Endothelial cell of umbilical vein (primary cell): Measurements from ENCODE around the gene STMN1. TPM values are rescaled to one million over a fixed set of nuclear protein-coding genes. Genes with fewer than 3 reads are reported as not detected.

Source experiments
- BruUV-seq: library from RNA; stranded (reverse); fragments of 400-500 nt; replicated peaks from 2 replicates; lab custom pipeline; 2021; lab: Mats Ljungman, UMichigan
- CTCF ChIA-PET: fragments of 300-600, 350-600 bp; sonication (Branson Sonifier 250); formaldehyde crosslinking; loops from one replicate; lab custom pipeline; 2021; ENCODE audit warnings: antibody characterized with exemption, inconsistent platforms; lab: Charles Lee
- POLR2A ChIA-PET: fragments of 300-600, 350-600 bp; sonication (Branson Sonifier 250); formaldehyde crosslinking; loops from one replicate; lab custom pipeline; 2021; ENCODE audit warnings: antibody characterized with exemption, inconsistent platforms; lab: Charles Lee
- DNase-seq: peaks from one replicate; pipeline ENCODE4 v3.0.0-alpha.2; 2011; ENCODE audit warnings: low read depth, low spot score
- FAIRE-seq: peaks from 2 replicates; lab custom pipeline; 2011; peaks lifted over from hg19 to GRCh38; lab: Jason Lieb, UNC
- H2AFZ ChIP-seq: 2 replicates; pipeline ENCODE4 v1.6.0; 2012; ENCODE audit warnings: low read depth, low read length, control low read depth, inconsistent platforms
- H3K27ac ChIP-seq: 2 replicates; pipeline ENCODE4 v1.5.1; 2011; ENCODE audit warnings: low read depth, mild to moderate bottlenecking, control low read depth, low read length, moderate library complexity; ENCODE audit not compliant: insufficient read depth
- H3K27me3 ChIP-seq, 2 experiments: 2 replicates each; pipeline versions ENCODE4 v1.6.0 to v1.6.1; 2011; ENCODE audit warnings: low read length in 2 of 2, mixed read lengths in 1 of 2; ENCODE audit not compliant: control insufficient read depth in 2 of 2, insufficient read depth in 2 of 2
- H3K36me3 ChIP-seq, 2 experiments: 2 replicates in 1 of 2; 3 replicates in 1 of 2; pipeline ENCODE4 v1.5.1; 2011; ENCODE audit warnings: low read length in 2 of 2, mild to moderate bottlenecking in 1 of 2, moderate library complexity in 1 of 2; ENCODE audit not compliant: control insufficient read depth in 2 of 2, insufficient read depth in 2 of 2; ENCODE audit errors: extremely low read depth in 1 of 2
- H3K4me1 ChIP-seq: 3 replicates; pipeline ENCODE4 v1.5.1; 2011; ENCODE audit warnings: mild to moderate bottlenecking, low read length; ENCODE audit not compliant: control insufficient read depth, insufficient read depth; ENCODE audit errors: extremely low read depth
- H3K4me2 ChIP-seq: 2 replicates; pipeline ENCODE4 v1.6.1; 2011; ENCODE audit warnings: low read length, control low read depth, mixed read lengths; ENCODE audit not compliant: insufficient read depth
- H3K4me3 ChIP-seq, 3 experiments: fragments of 200-600 bp in 1 of 3; sonication (generic), shearing (Covaris generic) in 1 of 3; replicated peaks in 1 of 3; 2 replicates each; pipeline ENCODE4 v1.5.1; 2011 to 2016; ENCODE audit warnings: control low read depth in 3 of 3, low read length in 3 of 3, mild to moderate bottlenecking in 2 of 3, inconsistent platforms in 1 of 3, low read depth in 1 of 3, moderate library complexity in 1 of 3; ENCODE audit not compliant: insufficient read depth in 1 of 3
- H3K79me2 ChIP-seq: 2 replicates; pipeline ENCODE4 v1.6.0; 2012; ENCODE audit warnings: low read length, inconsistent platforms; ENCODE audit not compliant: control insufficient read depth, insufficient read depth
- H3K9ac ChIP-seq: replicated peaks from 2 replicates; pipeline ENCODE3; 2011; ENCODE audit warnings: low read length, control low read depth; ENCODE audit not compliant: insufficient read depth; ENCODE audit errors: extremely low read depth
- H3K9me1 ChIP-seq: replicated peaks from 3 replicates; pipeline ENCODE4 v1.6.0; 2011; ENCODE audit warnings: mild to moderate bottlenecking, low read length; ENCODE audit not compliant: control insufficient read depth, insufficient read depth; ENCODE audit errors: extremely low read depth
- H3K9me3 ChIP-seq: replicated peaks from 2 replicates; pipeline ENCODE4 v1.5.1; 2012; ENCODE audit warnings: low read length, inconsistent platforms; ENCODE audit not compliant: control insufficient read depth, insufficient read depth
- H4K20me1 ChIP-seq: replicated peaks from 2 replicates; pipeline ENCODE3; 2011; ENCODE audit warnings: mild to moderate bottlenecking, low read length; ENCODE audit not compliant: control insufficient read depth, insufficient read depth; ENCODE audit errors: extremely low read depth
- CTCF ChIP-seq, 2 donors: IDR thresholded peaks; 1 replicate in 1 of 2; 2 replicates in 1 of 2; pipeline ENCODE4 v1.5.1; 2011; ENCODE audit warnings: low read length in 2 of 2, mild to moderate bottlenecking in 2 of 2, moderate library complexity in 2 of 2, control low read depth in 1 of 2, inconsistent platforms in 1 of 2, low read depth in 1 of 2; ENCODE audit not compliant: insufficient read depth in 1 of 2; ENCODE audit errors: extremely low read depth in 1 of 2
- EZH2 ChIP-seq: IDR thresholded peaks from 2 replicates; pipeline ENCODE4 v1.6.1; 2012; ENCODE audit warnings: borderline replicate concordance, low read depth, mild to moderate bottlenecking, moderate library complexity, low read length, inconsistent platforms; ENCODE audit not compliant: severe bottlenecking
- FOS ChIP-seq: IDR thresholded peaks from 2 replicates; pipeline ENCODE4 v1.6.1; 2011; ENCODE audit warnings: mild to moderate bottlenecking, low read length, moderate library complexity, borderline replicate concordance; ENCODE audit not compliant: insufficient read depth
- GATA2 ChIP-seq: IDR thresholded peaks from 2 replicates; pipeline ENCODE4 v1.7.0; 2011; ENCODE audit warnings: low read depth, mild to moderate bottlenecking, moderate library complexity, mixed read lengths, low read length; ENCODE audit not compliant: insufficient read length, insufficient read depth
- JUN ChIP-seq: IDR thresholded peaks from 2 replicates; pipeline ENCODE4 v1.6.1; 2011; ENCODE audit warnings: borderline replicate concordance, low read depth; ENCODE audit not compliant: insufficient read length, insufficient read depth
- MAX ChIP-seq: IDR thresholded peaks from 2 replicates; pipeline ENCODE4 v1.6.1; 2011; ENCODE audit not compliant: insufficient read depth, insufficient read length
- MYC ChIP-seq: IDR thresholded peaks from one replicate; pipeline ENCODE4 v1.6.1; 2011; ENCODE audit warnings: mild to moderate bottlenecking, low read depth, low read length
- POLR2A ChIP-seq: IDR thresholded peaks from 2 replicates; pipeline ENCODE4 v1.6.1; 2012; ENCODE audit warnings: low read depth, mild to moderate bottlenecking, control low read depth, low read length
- POLR2AphosphoS5 ChIP-seq: IDR thresholded peaks from 2 replicates; pipeline ENCODE4 v1.6.1; 2012; ENCODE audit warnings: low read depth, mild to moderate bottlenecking, control low read depth, low read length, moderate library complexity; ENCODE audit not compliant: insufficient read depth
- dilution Hi-C: fragments of 300-500 bp; cut with MboI; formaldehyde crosslinking; loops from one replicate; pipeline ENCODE4 v1.15.0; 2019; ENCODE audit warnings: low sequenced_read_pairs; ENCODE audit not compliant: extremely low pct_ligation_motif_present
- intact Hi-C: fragments of 100-400 bp; cut with micrococcal nuclease; formaldehyde crosslinking; loops from one replicate; pipeline ENCODE4 v1.10.0; 2022
- polyA plus RNA-seq, 4 experiments: library from polyadenylated mRNA; depleted of rRNA in 3 of 4; stranded (reverse) in 3 of 4; unstranded in 1 of 4; fragments of >200 nt; gene quantifications; 2 replicates each; pipeline versions ENCODE4 v1.2.1 to v1.2.3, GENCODE V29; 2011 to 2012; ENCODE audit warnings: missing spikeins in 1 of 4
- total RNA-seq: library from RNA; stranded (reverse); gene quantifications from 2 replicates; pipeline ENCODE4 v1.2.3, GENCODE V29; 2021

Gene STMN1
- total and polyA plus RNA-seq, 2 donors (not counting 3 experiments of a cell fraction or from before 2014, with no cell fraction given): 102 to 503 TPM

DNA sequence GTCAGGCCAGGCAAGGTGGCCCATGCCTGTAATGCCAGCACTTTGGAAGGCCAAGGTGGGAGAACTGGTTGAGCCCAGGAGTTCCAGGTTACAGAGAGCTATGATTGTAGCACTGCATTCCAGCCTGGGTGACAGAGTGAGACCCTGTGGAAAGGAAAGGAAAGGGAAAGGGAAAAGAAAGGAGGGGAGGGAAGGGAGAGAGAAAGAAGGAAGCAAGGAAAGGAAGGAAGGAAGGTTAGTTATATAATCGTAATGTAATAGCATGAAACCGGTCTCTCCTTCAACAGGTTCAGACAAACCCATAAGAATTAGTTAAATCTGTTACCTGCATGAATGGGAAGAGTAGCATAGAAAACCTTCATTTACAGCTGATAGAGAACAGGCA, 29.5 kb downstream of the STMN1 start:
- no peak for TF ChIP-seq GATA2
- no peak for TF ChIP-seq CTCF (IDR thresholded peaks at IDR 0.05; ENCODE audit: extremely low read depth in 1 of 2, insufficient read depth in 1 of 2, low read depth in 1 of 2, low read length in 2 of 2)
- TF ChIP-seq JUN: no peak
- TF ChIP-seq POLR2AphosphoS5: no peak
- no peak for TF ChIP-seq MAX
- no peak for TF ChIP-seq POLR2A
- no peak for TF ChIP-seq MYC
- no peak for TF ChIP-seq EZH2
- no peak for TF ChIP-seq FOS
- ChIA-PET CTCF (interaction anchor here (1.4 to 2.9 kb wide), 2 partner anchors 16 to 19 kb away, joined by 4 to 20 read pairs; no protein-coding TSS in a partner anchor), POLR2A (no interaction called here)
- intact Hi-C loops (no loop called here), dilution Hi-C loops (loop anchor here (25.0 kb wide), 1 partner anchor 111 kb away; the partner anchor contains the start of gene PAFAH2)
- Histone ChIP-seq H3K4me2 (no peak overlapping the region), H4K20me1 (no peaks in the 10 kb centered on the region), H3K79me2 (no peaks in the 10 kb centered on the region), H3K36me3 (no peaks in the 10 kb centered on the region), H2AFZ (no peak overlapping the region), H3K9me1 (no peaks in the 10 kb centered on the region), H3K27me3 (no peaks in the 10 kb centered on the region), H3K27ac (no peak overlapping the region), H3K9ac (no peak overlapping the region), H3K4me1 (peaks cover 7% of the 10 kb centered on the region), H3K9me3 (no peaks in the 10 kb centered on the region), H3K4me3 (no peak overlapping the region)
- no TSS peak for BruUV-seq
- FAIRE-seq: peak; percentile 61
- DNase-seq: no peak
